Measurements from ENCODE around the gene CEP72.

GRCh38 chr5:684751-685216, 72.6 kb downstream of the CEP72 start:
- TF ChIP-seq, protein P1, sequence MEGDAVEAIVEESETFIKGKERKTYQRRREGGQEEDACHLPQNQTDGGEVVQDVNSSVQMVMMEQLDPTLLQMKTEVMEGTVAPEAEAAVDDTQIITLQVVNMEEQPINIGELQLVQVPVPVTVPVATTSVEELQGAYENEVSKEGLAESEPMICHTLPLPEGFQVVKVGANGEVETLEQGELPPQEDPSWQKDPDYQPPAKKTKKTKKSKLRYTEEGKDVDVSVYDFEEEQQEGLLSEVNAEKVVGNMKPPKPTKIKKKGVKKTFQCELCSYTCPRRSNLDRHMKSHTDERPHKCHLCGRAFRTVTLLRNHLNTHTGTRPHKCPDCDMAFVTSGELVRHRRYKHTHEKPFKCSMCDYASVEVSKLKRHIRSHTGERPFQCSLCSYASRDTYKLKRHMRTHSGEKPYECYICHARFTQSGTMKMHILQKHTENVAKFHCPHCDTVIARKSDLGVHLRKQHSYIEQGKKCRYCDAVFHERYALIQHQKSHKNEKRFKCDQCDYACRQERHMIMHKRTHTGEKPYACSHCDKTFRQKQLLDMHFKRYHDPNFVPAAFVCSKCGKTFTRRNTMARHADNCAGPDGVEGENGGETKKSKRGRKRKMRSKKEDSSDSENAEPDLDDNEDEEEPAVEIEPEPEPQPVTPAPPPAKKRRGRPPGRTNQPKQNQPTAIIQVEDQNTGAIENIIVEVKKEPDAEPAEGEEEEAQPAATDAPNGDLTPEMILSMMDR (IDR thresholded peaks at IDR 0.05; ENCODE audit: insufficient read depth, low read depth, low read length): no peak
- TF ChIP-seq EZH2 (IDR thresholded peaks at IDR 0.05; ENCODE audit: insufficient read depth, low read length): no peak

Measured in astrocyte (in vitro differentiated cells and primary cell).